ENCODE measurements around the gene HELZ2. TPM values are rescaled to one million over a fixed set of nuclear protein-coding genes. Genes with fewer than 3 reads are reported as not detected.

Gene HELZ2
- total RNA-seq, 1 experiment from 2014 or later: 27.5 TPM

DNA sequence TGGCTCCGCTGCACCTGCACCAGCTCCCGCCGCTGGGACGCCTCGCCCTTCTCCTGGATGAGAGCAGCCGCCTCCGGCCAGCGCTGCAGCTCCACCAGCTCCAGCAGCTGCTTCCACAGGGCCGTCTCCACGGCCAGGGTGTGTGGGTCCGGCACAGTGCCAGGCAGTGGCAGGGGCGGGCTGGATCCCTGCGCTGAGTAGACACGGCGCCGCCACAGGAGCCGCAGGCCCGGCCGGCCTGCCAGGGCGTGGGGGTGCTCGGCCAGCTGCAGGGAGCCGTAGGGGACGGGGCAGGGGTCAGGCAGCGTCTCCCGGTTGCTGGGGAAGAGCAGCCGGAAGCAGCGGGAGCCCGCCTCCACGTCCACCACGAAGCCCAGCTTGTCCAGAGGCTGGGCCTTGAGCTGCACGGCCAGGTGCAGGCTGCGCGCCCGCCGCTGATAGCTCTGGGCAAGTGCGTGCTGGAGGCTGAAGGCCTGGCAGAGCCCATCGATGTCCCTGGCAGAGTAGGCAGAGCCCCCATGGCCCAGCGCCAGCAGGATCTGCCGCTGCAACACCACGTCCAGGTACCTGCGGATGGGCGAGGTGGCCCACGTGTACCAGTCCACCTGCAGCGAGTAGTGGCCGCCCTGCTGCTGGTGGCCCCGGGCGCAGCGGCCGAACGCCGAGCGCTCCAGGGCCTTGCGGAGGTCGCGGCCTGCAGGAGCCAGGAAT is 10.7 kb downstream of the HELZ2 start:
- ChIA-PET POLR2A (no interaction called here), CTCF (interaction anchor here (1.4 kb wide), 2 partner anchors 10 to 25 kb away, joined by 3 to 6 read pairs; no protein-coding TSS in a partner anchor)
- TF ChIP-seq, protein P1, sequence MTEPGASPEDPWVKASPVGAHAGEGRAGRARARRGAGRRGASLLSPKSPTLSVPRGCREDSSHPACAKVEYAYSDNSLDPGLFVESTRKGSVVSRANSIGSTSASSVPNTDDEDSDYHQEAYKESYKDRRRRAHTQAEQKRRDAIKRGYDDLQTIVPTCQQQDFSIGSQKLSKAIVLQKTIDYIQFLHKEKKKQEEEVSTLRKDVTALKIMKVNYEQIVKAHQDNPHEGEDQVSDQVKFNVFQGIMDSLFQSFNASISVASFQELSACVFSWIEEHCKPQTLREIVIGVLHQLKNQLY (CRISPR knock-in tag; IDR thresholded peaks at IDR 0.05): no peak
- TF ChIP-seq JAZF1 (CRISPR knock-in tag; IDR thresholded peaks at IDR 0.05): no peak
- TF ChIP-seq, protein P2, sequence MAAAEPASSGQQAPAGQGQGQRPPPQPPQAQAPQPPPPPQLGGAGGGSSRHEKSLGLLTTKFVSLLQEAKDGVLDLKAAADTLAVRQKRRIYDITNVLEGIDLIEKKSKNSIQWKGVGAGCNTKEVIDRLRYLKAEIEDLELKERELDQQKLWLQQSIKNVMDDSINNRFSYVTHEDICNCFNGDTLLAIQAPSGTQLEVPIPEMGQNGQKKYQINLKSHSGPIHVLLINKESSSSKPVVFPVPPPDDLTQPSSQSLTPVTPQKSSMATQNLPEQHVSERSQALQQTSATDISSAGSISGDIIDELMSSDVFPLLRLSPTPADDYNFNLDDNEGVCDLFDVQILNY (CRISPR knock-in tag; IDR thresholded peaks at IDR 0.05): no peak
- TF ChIP-seq PRRX2 (CRISPR knock-in tag; IDR thresholded peaks at IDR 0.05): no peak
- TF ChIP-seq, protein P3, sequence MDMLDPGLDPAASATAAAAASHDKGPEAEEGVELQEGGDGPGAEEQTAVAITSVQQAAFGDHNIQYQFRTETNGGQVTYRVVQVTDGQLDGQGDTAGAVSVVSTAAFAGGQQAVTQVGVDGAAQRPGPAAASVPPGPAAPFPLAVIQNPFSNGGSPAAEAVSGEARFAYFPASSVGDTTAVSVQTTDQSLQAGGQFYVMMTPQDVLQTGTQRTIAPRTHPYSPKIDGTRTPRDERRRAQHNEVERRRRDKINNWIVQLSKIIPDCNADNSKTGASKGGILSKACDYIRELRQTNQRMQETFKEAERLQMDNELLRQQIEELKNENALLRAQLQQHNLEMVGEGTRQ (CRISPR knock-in tag; IDR thresholded peaks at IDR 0.05): no peak
- TF ChIP-seq, protein P4, sequence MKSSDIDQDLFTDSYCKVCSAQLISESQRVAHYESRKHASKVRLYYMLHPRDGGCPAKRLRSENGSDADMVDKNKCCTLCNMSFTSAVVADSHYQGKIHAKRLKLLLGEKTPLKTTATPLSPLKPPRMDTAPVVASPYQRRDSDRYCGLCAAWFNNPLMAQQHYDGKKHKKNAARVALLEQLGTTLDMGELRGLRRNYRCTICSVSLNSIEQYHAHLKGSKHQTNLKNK (CRISPR knock-in tag; IDR thresholded peaks at IDR 0.05): no peak
- no peak for TF ChIP-seq CBFB (CRISPR knock-in tag; IDR thresholded peaks at IDR 0.05; ENCODE audit: low read depth)
- TF ChIP-seq, protein P5, sequence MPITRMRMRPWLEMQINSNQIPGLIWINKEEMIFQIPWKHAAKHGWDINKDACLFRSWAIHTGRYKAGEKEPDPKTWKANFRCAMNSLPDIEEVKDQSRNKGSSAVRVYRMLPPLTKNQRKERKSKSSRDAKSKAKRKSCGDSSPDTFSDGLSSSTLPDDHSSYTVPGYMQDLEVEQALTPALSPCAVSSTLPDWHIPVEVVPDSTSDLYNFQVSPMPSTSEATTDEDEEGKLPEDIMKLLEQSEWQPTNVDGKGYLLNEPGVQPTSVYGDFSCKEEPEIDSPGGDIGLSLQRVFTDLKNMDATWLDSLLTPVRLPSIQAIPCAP (CRISPR knock-in tag; IDR thresholded peaks at IDR 0.05): no peak
- TF ChIP-seq, protein P6, sequence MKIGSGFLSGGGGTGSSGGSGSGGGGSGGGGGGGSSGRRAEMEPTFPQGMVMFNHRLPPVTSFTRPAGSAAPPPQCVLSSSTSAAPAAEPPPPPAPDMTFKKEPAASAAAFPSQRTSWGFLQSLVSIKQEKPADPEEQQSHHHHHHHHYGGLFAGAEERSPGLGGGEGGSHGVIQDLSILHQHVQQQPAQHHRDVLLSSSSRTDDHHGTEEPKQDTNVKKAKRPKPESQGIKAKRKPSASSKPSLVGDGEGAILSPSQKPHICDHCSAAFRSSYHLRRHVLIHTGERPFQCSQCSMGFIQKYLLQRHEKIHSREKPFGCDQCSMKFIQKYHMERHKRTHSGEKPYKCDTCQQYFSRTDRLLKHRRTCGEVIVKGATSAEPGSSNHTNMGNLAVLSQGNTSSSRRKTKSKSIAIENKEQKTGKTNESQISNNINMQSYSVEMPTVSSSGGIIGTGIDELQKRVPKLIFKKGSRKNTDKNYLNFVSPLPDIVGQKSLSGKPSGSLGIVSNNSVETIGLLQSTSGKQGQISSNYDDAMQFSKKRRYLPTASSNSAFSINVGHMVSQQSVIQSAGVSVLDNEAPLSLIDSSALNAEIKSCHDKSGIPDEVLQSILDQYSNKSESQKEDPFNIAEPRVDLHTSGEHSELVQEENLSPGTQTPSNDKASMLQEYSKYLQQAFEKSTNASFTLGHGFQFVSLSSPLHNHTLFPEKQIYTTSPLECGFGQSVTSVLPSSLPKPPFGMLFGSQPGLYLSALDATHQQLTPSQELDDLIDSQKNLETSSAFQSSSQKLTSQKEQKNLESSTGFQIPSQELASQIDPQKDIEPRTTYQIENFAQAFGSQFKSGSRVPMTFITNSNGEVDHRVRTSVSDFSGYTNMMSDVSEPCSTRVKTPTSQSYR (CRISPR knock-in tag; IDR thresholded peaks at IDR 0.05): no peak
- no peak for TF ChIP-seq NR2C2 (CRISPR knock-in tag; IDR thresholded peaks at IDR 0.05)
- ATAC-seq (no peak), DNase-seq (ENCODE audit: low spot score) (no peak)
- H3K36me3 Mint-ChIP-seq: peaks cover 3% of the 10 kb centered on the region
- no peaks in the 10 kb centered on the region for H3K27me3 Mint-ChIP-seq (ENCODE audit: low read depth)
- no peaks in the 10 kb centered on the region for H3K4me1 Mint-ChIP-seq
- no peak overlapping the region for H3K4me3 Mint-ChIP-seq
- H3K27ac Mint-ChIP-seq: no peak overlapping the region
- H3K9me3 Mint-ChIP-seq: no peaks in the 10 kb centered on the region

DNA sequence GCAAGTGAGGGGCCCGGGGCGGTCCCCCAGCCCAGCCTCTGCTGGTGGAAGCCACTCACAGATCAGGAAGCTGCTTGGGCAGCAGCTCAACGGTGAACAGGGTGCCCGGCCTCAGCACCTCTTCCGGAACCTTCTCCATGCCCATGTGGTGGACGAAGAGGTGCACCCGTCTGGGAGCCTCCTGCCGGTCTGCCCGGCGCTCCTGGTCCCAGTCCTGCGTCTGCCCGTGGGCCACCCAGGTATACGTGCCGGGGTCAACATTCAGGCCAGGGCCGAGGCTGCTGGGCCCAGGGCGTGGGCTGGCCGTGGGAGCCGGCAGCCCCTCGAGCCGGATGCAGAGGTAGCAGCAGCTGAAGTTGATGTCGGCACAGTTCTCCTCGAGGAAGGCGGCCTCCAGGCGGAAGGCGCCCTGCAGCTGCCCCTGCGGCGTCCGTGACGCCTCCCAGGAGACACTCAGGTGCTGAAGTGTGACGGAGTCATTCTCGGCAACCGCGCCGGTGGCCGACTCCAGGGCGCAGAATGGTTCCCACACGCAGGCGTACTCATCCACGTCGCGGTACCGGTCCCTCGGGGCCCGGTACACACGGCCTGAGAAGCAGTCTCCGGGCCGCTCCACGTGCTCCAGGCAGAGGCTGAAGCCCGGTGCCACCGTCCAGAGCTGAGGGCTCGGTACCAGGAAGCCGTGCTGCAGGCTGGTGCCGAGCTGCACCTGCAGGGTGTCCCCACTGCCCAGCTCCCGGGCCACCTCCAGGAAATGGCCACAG is 11.4 kb downstream of the HELZ2 start:
- ChIA-PET CTCF (interaction anchor here (1.4 kb wide), 1 partner anchor 25 kb away, joined by 6 read pairs; no protein-coding TSS in a partner anchor), POLR2A (no interaction called here)
- Mint-ChIP-seq H3K9me3 (no peaks in the 10 kb centered on the region), H3K36me3 (peaks cover 3% of the 10 kb centered on the region), H3K27ac (no peak overlapping the region), H3K4me3 (no peak overlapping the region), H3K4me1 (no peaks in the 10 kb centered on the region), H3K27me3 (ENCODE audit: low read depth) (no peaks in the 10 kb centered on the region)
- no peak for TF ChIP-seq ZNF423 (CRISPR knock-in tag; IDR thresholded peaks at IDR 0.05)
- TF ChIP-seq TEAD4 (CRISPR knock-in tag; IDR thresholded peaks at IDR 0.05): no peak
- TF ChIP-seq EMX1 (CRISPR knock-in tag; IDR thresholded peaks at IDR 0.05): no peak
- no peak for TF ChIP-seq JUN (CRISPR knock-in tag; IDR thresholded peaks at IDR 0.05)
- no peak for TF ChIP-seq ZBTB21 (CRISPR knock-in tag; IDR thresholded peaks at IDR 0.05; ENCODE audit: borderline replicate concordance)
- TF ChIP-seq TEAD1 (CRISPR knock-in tag; IDR thresholded peaks at IDR 0.05): no peak
- TF ChIP-seq, protein P7, sequence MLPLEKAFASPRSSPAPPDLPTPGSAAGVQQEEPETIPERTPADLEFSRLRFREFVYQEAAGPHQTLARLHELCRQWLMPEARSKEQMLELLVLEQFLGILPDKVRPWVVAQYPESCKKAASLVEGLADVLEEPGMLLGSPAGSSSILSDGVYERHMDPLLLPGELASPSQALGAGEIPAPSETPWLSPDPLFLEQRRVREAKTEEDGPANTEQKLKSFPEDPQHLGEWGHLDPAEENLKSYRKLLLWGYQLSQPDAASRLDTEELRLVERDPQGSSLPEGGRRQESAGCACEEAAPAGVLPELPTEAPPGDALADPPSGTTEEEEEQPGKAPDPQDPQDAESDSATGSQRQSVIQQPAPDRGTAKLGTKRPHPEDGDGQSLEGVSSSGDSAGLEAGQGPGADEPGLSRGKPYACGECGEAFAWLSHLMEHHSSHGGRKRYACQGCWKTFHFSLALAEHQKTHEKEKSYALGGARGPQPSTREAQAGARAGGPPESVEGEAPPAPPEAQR (CRISPR knock-in tag; IDR thresholded peaks at IDR 0.05): no peak
- DNase-seq (ENCODE audit: low spot score) (no peak), ATAC-seq (no peak)
